ENCODE results near the gene NMNAT2.

- TF ChIP-seq POLR2AphosphoS5 (IDR thresholded peaks at IDR 0.05) (no peak), CTCF (IDR thresholded peaks at IDR 0.05) (no peak)
Observed at GRCh38 chr1:183203094-183203493, 215.1 kb downstream of the NMNAT2 start.
